ENCODE results near the gene RHOG.

DNA sequence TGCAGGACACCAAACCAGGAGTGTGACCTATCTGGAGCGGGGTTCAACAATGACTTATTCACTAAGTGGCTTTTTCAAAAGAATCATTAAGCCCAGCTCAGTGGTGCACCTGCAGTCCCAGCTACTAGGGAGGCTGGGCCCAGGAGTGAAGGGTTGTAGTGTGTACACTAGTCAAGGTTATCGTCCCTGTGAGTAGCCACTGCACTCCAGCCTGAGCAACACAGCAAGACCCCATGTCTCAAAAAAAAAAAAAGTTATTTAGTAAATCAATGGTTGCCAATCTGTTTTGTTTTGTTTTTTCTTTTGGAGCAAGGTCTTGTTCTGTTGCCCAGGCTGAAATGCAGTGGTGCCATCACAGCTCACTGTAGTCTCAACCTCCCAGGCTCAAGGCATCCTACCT, 7.9 kb downstream of the RHOG start:
- TF ChIP-seq, protein P1, sequence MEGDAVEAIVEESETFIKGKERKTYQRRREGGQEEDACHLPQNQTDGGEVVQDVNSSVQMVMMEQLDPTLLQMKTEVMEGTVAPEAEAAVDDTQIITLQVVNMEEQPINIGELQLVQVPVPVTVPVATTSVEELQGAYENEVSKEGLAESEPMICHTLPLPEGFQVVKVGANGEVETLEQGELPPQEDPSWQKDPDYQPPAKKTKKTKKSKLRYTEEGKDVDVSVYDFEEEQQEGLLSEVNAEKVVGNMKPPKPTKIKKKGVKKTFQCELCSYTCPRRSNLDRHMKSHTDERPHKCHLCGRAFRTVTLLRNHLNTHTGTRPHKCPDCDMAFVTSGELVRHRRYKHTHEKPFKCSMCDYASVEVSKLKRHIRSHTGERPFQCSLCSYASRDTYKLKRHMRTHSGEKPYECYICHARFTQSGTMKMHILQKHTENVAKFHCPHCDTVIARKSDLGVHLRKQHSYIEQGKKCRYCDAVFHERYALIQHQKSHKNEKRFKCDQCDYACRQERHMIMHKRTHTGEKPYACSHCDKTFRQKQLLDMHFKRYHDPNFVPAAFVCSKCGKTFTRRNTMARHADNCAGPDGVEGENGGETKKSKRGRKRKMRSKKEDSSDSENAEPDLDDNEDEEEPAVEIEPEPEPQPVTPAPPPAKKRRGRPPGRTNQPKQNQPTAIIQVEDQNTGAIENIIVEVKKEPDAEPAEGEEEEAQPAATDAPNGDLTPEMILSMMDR (conservative IDR thresholded peaks at IDR 0.05 in 1 of 2, IDR thresholded peaks at IDR 0.05 in 1 of 2; ENCODE audit: low read depth in 1 of 2, low read length in 2 of 2), result no peak
- no peak for TF ChIP-seq EZH2 (IDR thresholded peaks at IDR 0.05; ENCODE audit: low read length, missing control alignments)

Data from fibroblast of lung (primary cell).